H9 (cell line): ENCODE data around the gene TMEM151B. TPM values are rescaled to one million over a fixed set of nuclear protein-coding genes. Genes with fewer than 3 reads are reported as not detected.

Source experiments
- DNase-seq: peaks from one replicate; pipeline ENCODE4 v3.0.0-alpha.2; 2017
- H2AFZ ChIP-seq: one replicate; pipeline ENCODE4 v1.6.1; 2013; ENCODE audit warnings: mild to moderate bottlenecking, low read length, control low read depth, moderate library complexity
- H2AK5ac ChIP-seq: 2 replicates; pipeline ENCODE4 v1.6.1; 2013; ENCODE audit warnings: low read length, control low read depth, mixed read lengths; ENCODE audit not compliant: insufficient read length
- H2BK120ac ChIP-seq: one replicate; pipeline ENCODE4 v1.6.1; 2013; ENCODE audit warnings: low read depth, mild to moderate bottlenecking, low read length, control low read depth, inconsistent platforms; ENCODE audit not compliant: poor library complexity, severe bottlenecking
- H2BK12ac ChIP-seq: 2 replicates; pipeline ENCODE4 v1.6.1; 2013; ENCODE audit warnings: low read length, control low read depth, mixed read lengths, low read depth; ENCODE audit not compliant: insufficient read length
- H2BK15ac ChIP-seq: 2 replicates; pipeline ENCODE4 v1.6.1; 2013; ENCODE audit warnings: low read depth, low read length, control low read depth
- H2BK20ac ChIP-seq: one replicate; pipeline ENCODE4 v1.6.1; 2013; ENCODE audit warnings: low read depth, mild to moderate bottlenecking, low read length, control low read depth, inconsistent platforms; ENCODE audit not compliant: poor library complexity, severe bottlenecking
- H2BK5ac ChIP-seq: 2 replicates; pipeline ENCODE4 v1.6.1; 2013; ENCODE audit warnings: low read length, control low read depth, mixed read lengths; ENCODE audit not compliant: insufficient read length
- H3K14ac ChIP-seq: 2 replicates; pipeline ENCODE4 v1.6.1; 2013; ENCODE audit warnings: low read length, control low read depth; ENCODE audit not compliant: insufficient read depth
- H3K18ac ChIP-seq: 2 replicates; pipeline ENCODE4 v1.6.1; 2013; ENCODE audit warnings: low read depth, mild to moderate bottlenecking, mixed read lengths, low read length, control low read depth; ENCODE audit not compliant: insufficient read length
- H3K23ac ChIP-seq: 2 replicates; pipeline ENCODE4 v1.6.1; 2013; ENCODE audit warnings: low read length, control low read depth, mixed read lengths, low read depth; ENCODE audit not compliant: insufficient read length
- H3K23me2 ChIP-seq: 2 replicates; pipeline ENCODE4 v1.6.1; 2013; ENCODE audit warnings: low read depth, mild to moderate bottlenecking, mixed read lengths, low read length, control low read depth; ENCODE audit not compliant: insufficient read length, poor library complexity, severe bottlenecking
- H3K27ac ChIP-seq: 2 replicates; pipeline ENCODE4 v1.5.1; 2013; ENCODE audit warnings: low read length, control low read depth, mixed read lengths, low read depth; ENCODE audit not compliant: insufficient read length
- H3K27me3 ChIP-seq: 2 replicates; pipeline ENCODE4 v1.6.1; 2013; ENCODE audit warnings: low read length, control low read depth, inconsistent platforms; ENCODE audit not compliant: insufficient read depth
- H3K4ac ChIP-seq: 2 replicates; pipeline ENCODE4 v1.6.1; 2013; ENCODE audit warnings: low read depth, mild to moderate bottlenecking, control low read depth, inconsistent platforms, low read length, moderate library complexity
- H3K4me1 ChIP-seq: 2 replicates; pipeline ENCODE4 v1.6.1; 2013; ENCODE audit warnings: low read length, control low read depth, inconsistent platforms; ENCODE audit not compliant: insufficient read depth
- H3K4me2 ChIP-seq: 2 replicates; pipeline ENCODE4 v1.6.1; 2013; ENCODE audit warnings: low read length, control low read depth, mixed read lengths; ENCODE audit not compliant: insufficient read length, insufficient read depth
- H3K56ac ChIP-seq: 2 replicates; pipeline ENCODE4 v1.6.1; 2013; ENCODE audit warnings: low read depth, mild to moderate bottlenecking, mixed read lengths, low read length, control low read depth; ENCODE audit not compliant: insufficient read length
- H3K79me1 ChIP-seq: 2 replicates; pipeline ENCODE4 v1.6.1; 2013; ENCODE audit warnings: low read depth, mild to moderate bottlenecking, moderate library complexity, low read length, control low read depth, inconsistent platforms; ENCODE audit not compliant: insufficient read depth, poor library complexity, severe bottlenecking
- H3K79me2 ChIP-seq: 2 replicates; pipeline ENCODE4 v1.6.1; 2013; ENCODE audit warnings: low read length, control low read depth, inconsistent platforms; ENCODE audit not compliant: insufficient read depth
- H3K9ac ChIP-seq: 2 replicates; pipeline ENCODE4 v1.6.1; 2013; ENCODE audit warnings: low read length, control low read depth, mixed read lengths; ENCODE audit not compliant: insufficient read length; ENCODE audit errors: extremely low read depth
- H3K9me3 ChIP-seq: one replicate; pipeline ENCODE4 v1.6.1; 2013; ENCODE audit warnings: low read depth, low read length, inconsistent platforms; ENCODE audit not compliant: control insufficient read depth
- H3T11ph ChIP-seq: one replicate; pipeline ENCODE4 v1.6.1; 2013; ENCODE audit warnings: mild to moderate bottlenecking, low read length, control low read depth, inconsistent platforms
- H4K20me1 ChIP-seq: one replicate; pipeline ENCODE4 v1.6.1; 2013; ENCODE audit not compliant: control insufficient read depth, insufficient read length, insufficient read depth
- H4K5ac ChIP-seq: 2 replicates; pipeline ENCODE4 v1.6.1; 2013; ENCODE audit warnings: low read depth, mild to moderate bottlenecking, mixed read lengths, low read length, control low read depth; ENCODE audit not compliant: insufficient read length
- H4K8ac ChIP-seq: replicated peaks from 2 replicates; pipeline ENCODE4 v1.6.1; 2013; ENCODE audit warnings: low read length, control low read depth, mixed read lengths, low read depth; ENCODE audit not compliant: insufficient read length
- H4K91ac ChIP-seq: 2 replicates; pipeline ENCODE4 v1.6.1; 2013; ENCODE audit warnings: low read depth, mild to moderate bottlenecking, moderate library complexity, mixed read lengths, low read length, control low read depth; ENCODE audit not compliant: insufficient read length
- H3K27ac Mint-ChIP-seq, 3 experiments: 2 replicates in 2 of 3; 3 replicates in 1 of 3; pipeline ENCODE4 v1.8.0; 2020 to 2021; ENCODE audit warnings: mixed read lengths in 3 of 3, mild to moderate bottlenecking in 1 of 3, moderate library complexity in 1 of 3
- H3K27me3 Mint-ChIP-seq: 2 replicates; pipeline ENCODE4 v1.8.0; 2021; ENCODE audit warnings: low read depth, mild to moderate bottlenecking, moderate library complexity, mixed read lengths
- H3K36me3 Mint-ChIP-seq, 3 experiments: 2 replicates in 2 of 3; 3 replicates in 1 of 3; pipeline ENCODE4 v1.8.0; 2020 to 2021; ENCODE audit warnings: low read depth in 3 of 3, mixed read lengths in 3 of 3; ENCODE audit not compliant: insufficient read depth in 1 of 3
- H3K4me1 Mint-ChIP-seq, 2 experiments: 2 replicates each; pipeline ENCODE4 v1.8.0; 2020; ENCODE audit warnings: mixed read lengths in 2 of 2
- H3K4me3 Mint-ChIP-seq, 2 experiments: 2 replicates in 1 of 2; 3 replicates in 1 of 2; pipeline ENCODE4 v1.8.0; 2020 to 2021; ENCODE audit warnings: mild to moderate bottlenecking in 2 of 2, mixed read lengths in 2 of 2, moderate library complexity in 1 of 2
- H3K9me3 Mint-ChIP-seq, 2 experiments: 2 replicates in 1 of 2; 3 replicates in 1 of 2; pipeline ENCODE4 v1.8.0; 2020; ENCODE audit warnings: mild to moderate bottlenecking in 2 of 2, mixed read lengths in 2 of 2, moderate library complexity in 1 of 2
- WGBS: extraction: QIAGEN DNeasy Blood & Tissue Kit; methylation state at CpG from one replicate; pipeline ENCODE4 v1.1.7; 2013; ENCODE audit warnings: missing lambda C conversion rate, low lambda C conversion rate, mixed read lengths; ENCODE audit not compliant: insufficient read length; ENCODE audit errors: extremely low coverage; 5-methylcytosine and 5-hydroxymethylcytosine counted together
- total RNA-seq: library from RNA; stranded (reverse); gene quantifications from 2 replicates; pipeline ENCODE4 v1.2.1, GENCODE V29; 2021
- TF ChIP-seq, protein P1 (sequence below): fragments of 200-600 bp; sonication (generic); conservative IDR thresholded peaks from 3 replicates; pipeline ENCODE4 v1.8.0; 2021; ENCODE audit warnings: antibody characterized with exemption, mild to moderate bottlenecking

TMEM151B gene
- total RNA-seq, 1 experiment from 2014 or later: 2.4 TPM

DNA sequence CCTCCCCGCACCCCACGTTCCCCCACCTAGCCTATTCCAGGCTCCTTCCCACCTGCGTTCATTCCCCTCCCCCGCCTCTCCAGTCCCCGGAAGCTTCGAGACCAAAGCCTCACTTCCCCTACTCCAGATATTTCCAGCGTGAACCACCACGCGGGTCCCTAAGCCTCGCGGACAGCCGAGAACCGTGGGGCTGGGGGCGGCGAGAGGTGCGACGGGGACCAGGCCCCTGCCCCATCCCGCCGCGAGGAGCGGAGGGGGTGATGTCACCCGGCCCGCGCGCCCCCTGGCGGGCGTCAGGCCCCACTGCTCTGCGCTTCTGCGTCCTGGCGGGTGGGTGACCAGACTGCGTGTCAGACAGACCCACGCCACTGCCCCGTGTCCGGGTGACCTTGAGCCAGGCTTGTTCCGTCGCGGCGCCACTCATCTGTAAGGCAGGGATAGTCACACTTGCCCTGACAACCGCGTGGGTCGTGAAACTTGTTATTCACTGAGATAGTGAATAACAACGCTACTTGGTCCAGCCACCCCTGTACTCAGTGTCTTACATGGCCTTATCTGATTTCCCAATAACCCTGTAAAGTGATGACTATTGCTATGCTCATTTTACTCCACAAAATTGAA, 32.3 kb upstream of the TMEM151B start:
- H3K4me3 Mint-ChIP-seq: peak overlapping the region; percentile 71 to 84
- Histone ChIP-seq H2BK15ac (no peak overlapping the region), H3K18ac (peak overlapping the region; percentile 22), H3K23me2 (peaks cover 3% of the 10 kb centered on the region), H3K56ac (no peak overlapping the region), H2BK12ac (no peak overlapping the region), H3K14ac (no peak overlapping the region; the same call in 1 of the 2 replicates), H2AFZ (no peak overlapping the region), H3K27me3 (no peaks in the 10 kb centered on the region), H2BK5ac (no peak overlapping the region), H3T11ph (no peak overlapping the region), H3K79me2 (no peaks in the 10 kb centered on the region), H3K23ac (no peak overlapping the region), H2BK20ac (no peak overlapping the region), H3K79me1 (no peaks in the 10 kb centered on the region), H3K9me3 (no peaks in the 10 kb centered on the region), H3K27ac (no peak overlapping the region), H4K20me1 (no peaks in the 10 kb centered on the region), H4K5ac (no peak overlapping the region), H3K4ac (no peak overlapping the region), H4K91ac (no peak overlapping the region), H3K4me1 (no peaks in the 10 kb centered on the region; the same call in 1 of the 2 replicates), H3K4me2 (peak overlapping the region; percentile 21), H4K8ac (no peak overlapping the region), H3K9ac (peak overlapping the region; percentile 16), H2AK5ac (no peak overlapping the region), H2BK120ac (no peak overlapping the region)
- peaks cover 16% of the 10 kb centered on the region for H3K27me3 Mint-ChIP-seq
- TF ChIP-seq, protein P1, sequence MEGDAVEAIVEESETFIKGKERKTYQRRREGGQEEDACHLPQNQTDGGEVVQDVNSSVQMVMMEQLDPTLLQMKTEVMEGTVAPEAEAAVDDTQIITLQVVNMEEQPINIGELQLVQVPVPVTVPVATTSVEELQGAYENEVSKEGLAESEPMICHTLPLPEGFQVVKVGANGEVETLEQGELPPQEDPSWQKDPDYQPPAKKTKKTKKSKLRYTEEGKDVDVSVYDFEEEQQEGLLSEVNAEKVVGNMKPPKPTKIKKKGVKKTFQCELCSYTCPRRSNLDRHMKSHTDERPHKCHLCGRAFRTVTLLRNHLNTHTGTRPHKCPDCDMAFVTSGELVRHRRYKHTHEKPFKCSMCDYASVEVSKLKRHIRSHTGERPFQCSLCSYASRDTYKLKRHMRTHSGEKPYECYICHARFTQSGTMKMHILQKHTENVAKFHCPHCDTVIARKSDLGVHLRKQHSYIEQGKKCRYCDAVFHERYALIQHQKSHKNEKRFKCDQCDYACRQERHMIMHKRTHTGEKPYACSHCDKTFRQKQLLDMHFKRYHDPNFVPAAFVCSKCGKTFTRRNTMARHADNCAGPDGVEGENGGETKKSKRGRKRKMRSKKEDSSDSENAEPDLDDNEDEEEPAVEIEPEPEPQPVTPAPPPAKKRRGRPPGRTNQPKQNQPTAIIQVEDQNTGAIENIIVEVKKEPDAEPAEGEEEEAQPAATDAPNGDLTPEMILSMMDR: peak; percentile 99
- no CpG with 5 or more reads among the region's 42 CpGs for WGBS
- peak; percentile 69 for DNase-seq
- peaks cover 13 to 27% (median 25%) of the 10 kb centered on the region in 3 experiments; a peak in 6 of 7 replicates for H3K36me3 Mint-ChIP-seq
- no peaks in the 10 kb centered on the region for H3K9me3 Mint-ChIP-seq
- peaks cover 35 to 38% of the 10 kb centered on the region in 2 experiments for H3K4me1 Mint-ChIP-seq
- H3K27ac Mint-ChIP-seq: peak overlapping the region in 2 of 3 experiments; percentile 94 to 97; a peak in 4 of 7 replicates
